Esophagus squamous epithelium (tissue), 4 donors: Measurements from ENCODE around the gene PTPRN2.

Experiments
- CTCF ChIP-seq, 6 experiments: fragments of 450-650 bp in 4 of 6; fragments of 200-600 bp in 2 of 6; sonication (generic) in 2 of 6; IDR thresholded peaks; one replicate each; pipeline ENCODE4 v1.5.1; 2016 to 2019; ENCODE audit warnings: antibody characterized with exemption in 6 of 6, mild to moderate bottlenecking in 4 of 6, moderate library complexity in 4 of 6
- POLR2A ChIP-seq, 4 donors: fragments of 450-650 bp; IDR thresholded peaks; one replicate each; pipeline ENCODE4 v1.6.1; 2017; ENCODE audit warnings: antibody characterized with exemption in 4 of 4, mild to moderate bottlenecking in 4 of 4, moderate library complexity in 3 of 4

- TF ChIP-seq POLR2A (IDR thresholded peaks at IDR 0.05) (no peak), CTCF (IDR thresholded peaks at IDR 0.05) (no peak)
These were observed 111.2 kb downstream of the PTPRN2 start for GRCh38 chr7:158476331-158476932.
